ENCODE data around the gene PTPRM.

DNA sequence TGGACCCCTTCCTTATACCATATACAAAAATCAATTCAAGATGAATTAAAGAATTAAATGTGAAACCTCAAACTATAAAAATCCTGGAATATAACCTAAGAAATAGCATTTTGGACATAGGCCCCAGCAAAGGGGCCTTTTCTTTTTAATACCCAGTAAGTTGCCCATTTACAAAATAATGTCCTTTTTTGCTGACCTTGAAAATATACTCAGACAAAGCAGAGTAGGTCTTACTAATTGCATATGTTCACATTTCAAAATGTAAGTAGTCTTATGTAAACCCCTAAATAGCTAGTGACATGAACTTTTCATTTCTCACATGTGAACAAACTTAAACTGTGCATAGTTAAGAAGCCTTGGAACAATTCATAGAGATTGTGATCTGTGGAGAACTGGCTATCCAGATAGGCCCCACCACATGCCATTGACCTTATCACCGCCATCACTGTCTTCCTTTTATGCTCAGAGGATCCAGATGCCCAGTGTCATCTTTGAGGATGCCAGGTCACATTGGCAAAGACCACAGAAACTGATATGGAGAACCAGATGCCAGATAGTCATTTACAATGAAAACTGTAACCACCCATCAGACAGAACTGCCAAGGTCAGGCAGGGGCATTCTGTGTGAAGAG, 759.8 kb downstream of the PTPRM start:
- TF ChIP-seq, protein P1, sequence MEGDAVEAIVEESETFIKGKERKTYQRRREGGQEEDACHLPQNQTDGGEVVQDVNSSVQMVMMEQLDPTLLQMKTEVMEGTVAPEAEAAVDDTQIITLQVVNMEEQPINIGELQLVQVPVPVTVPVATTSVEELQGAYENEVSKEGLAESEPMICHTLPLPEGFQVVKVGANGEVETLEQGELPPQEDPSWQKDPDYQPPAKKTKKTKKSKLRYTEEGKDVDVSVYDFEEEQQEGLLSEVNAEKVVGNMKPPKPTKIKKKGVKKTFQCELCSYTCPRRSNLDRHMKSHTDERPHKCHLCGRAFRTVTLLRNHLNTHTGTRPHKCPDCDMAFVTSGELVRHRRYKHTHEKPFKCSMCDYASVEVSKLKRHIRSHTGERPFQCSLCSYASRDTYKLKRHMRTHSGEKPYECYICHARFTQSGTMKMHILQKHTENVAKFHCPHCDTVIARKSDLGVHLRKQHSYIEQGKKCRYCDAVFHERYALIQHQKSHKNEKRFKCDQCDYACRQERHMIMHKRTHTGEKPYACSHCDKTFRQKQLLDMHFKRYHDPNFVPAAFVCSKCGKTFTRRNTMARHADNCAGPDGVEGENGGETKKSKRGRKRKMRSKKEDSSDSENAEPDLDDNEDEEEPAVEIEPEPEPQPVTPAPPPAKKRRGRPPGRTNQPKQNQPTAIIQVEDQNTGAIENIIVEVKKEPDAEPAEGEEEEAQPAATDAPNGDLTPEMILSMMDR (IDR thresholded peaks at IDR 0.05; ENCODE audit: borderline replicate concordance, extremely low read depth, low read length, poor library complexity, severe bottlenecking) = no peak
- no peak for TF ChIP-seq EZH2 (IDR thresholded peaks at IDR 0.05; ENCODE audit: borderline replicate concordance, low read depth, low read length, severe bottlenecking)

Data from DND-41 (cell line).